DOHH2 (cell line): Measurements from ENCODE around the gene MYL12B.
A peak's percentile ranks its signal among the peaks of the same experiment; 100 is the strongest.

Source experiments
- CTCF ChIP-seq: fragments of 200-600 bp; sonication (generic); IDR thresholded peaks from one replicate; pipeline ENCODE4 v1.5.1; 2014; ENCODE audit warnings: antibody characterized with exemption, mild to moderate bottlenecking, low read depth, low read length; ENCODE audit not compliant: poor library complexity, severe bottlenecking
- EZH2phosphoT487 ChIP-seq: fragments of 200-600 bp; sonication (generic); IDR thresholded peaks from 2 replicates; pipeline ENCODE4 v1.6.1; 2017; ENCODE audit warnings: borderline replicate concordance, mild to moderate bottlenecking, antibody characterized with exemption, low read length, moderate library complexity, mixed read lengths

GRCh38 chr18:3297025-3297984 is 35.4 kb downstream of the MYL12B start:
- peak; percentile 89 for TF ChIP-seq CTCF
- TF ChIP-seq EZH2phosphoT487: no peak
